Measurements from ENCODE around the gene CLIC6.

DNA sequence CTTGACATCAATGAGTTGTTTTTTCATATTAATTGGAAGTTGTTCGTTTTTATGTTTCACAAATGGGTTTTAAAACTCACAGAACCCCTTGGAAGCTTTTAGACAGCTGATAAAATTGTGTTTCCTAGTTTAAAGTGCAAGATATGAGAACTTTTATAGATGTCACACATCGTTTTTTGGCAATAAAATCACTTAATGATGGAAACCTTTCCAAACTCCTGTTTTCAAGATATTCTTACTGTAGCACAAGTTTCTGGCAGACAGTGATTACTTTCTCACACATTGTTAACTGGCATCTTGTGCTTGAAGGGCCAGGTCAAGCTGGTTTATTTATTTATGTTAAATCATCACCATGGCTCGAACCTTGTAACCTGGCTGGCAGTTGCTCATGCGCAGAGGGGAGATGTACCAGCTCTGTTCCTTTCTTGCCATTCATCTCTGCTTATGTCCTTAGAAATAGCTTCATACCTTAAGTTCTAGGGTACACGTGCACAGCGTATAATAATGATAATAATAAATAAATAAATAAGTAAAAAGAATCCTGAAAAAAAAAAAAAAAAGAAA, 43.7 kb upstream of the CLIC6 start:
- TF ChIP-seq POLR2A (IDR thresholded peaks at IDR 0.05; ENCODE audit: low read depth, low read length) = no peak
- TF ChIP-seq POLR2AphosphoS5 (IDR thresholded peaks at IDR 0.05; ENCODE audit: low read depth, low read length) = no peak
- TF ChIP-seq TAF1 (IDR thresholded peaks at IDR 0.05; ENCODE audit: borderline replicate concordance, low read depth, low read length) = no peak
